Activated B cell treated with CpG ODN at 0.5 μM for 24 hours (primary cell): Measurements from ENCODE around the gene PMEPA1. TPM values are rescaled to one million over a fixed set of nuclear protein-coding genes. Genes with fewer than 3 reads are reported as not detected.

ENCODE experiments used
- ATAC-seq: fragments of 200-7000 bp; cut with Tn5 transposase; one replicate; pipeline ENCODE4 v1.10.0; 2021; ENCODE audit warnings: low read depth, mild to moderate bottlenecking, moderate library complexity
- CTCF ChIA-PET: fragments of 350-600 bp; sonication (Branson Sonifier 250); formaldehyde crosslinking; loops from one replicate; lab custom pipeline; 2021; ENCODE audit warnings: antibody characterized with exemption; lab: Charles Lee
- POLR2A ChIA-PET: fragments of 350-600 bp; sonication (Branson Sonifier 250); formaldehyde crosslinking; loops from one replicate; lab custom pipeline; 2021; ENCODE audit warnings: antibody characterized with exemption; lab: Charles Lee
- DNase-seq: peaks from one replicate; pipeline ENCODE4 v3.0.0; 2022
- H3K27ac Mint-ChIP-seq: one replicate; pipeline ENCODE4 v1.8.0; 2020; ENCODE audit warnings: mixed read lengths
- H3K27me3 Mint-ChIP-seq: one replicate; pipeline ENCODE4 v1.8.0; 2021; ENCODE audit warnings: mixed read lengths
- H3K36me3 Mint-ChIP-seq: one replicate; pipeline ENCODE4 v1.8.0; 2021; ENCODE audit warnings: low read depth, mixed read lengths
- H3K4me1 Mint-ChIP-seq: one replicate; pipeline ENCODE4 v1.8.0; 2021; ENCODE audit warnings: mixed read lengths
- H3K4me3 Mint-ChIP-seq: one replicate; pipeline ENCODE4 v1.8.0; 2020; ENCODE audit warnings: mild to moderate bottlenecking, mixed read lengths
- H3K9me3 Mint-ChIP-seq: one replicate; pipeline ENCODE4 v1.8.0; 2020; ENCODE audit warnings: mixed read lengths
- CTCF ChIP-seq: fragments of 200-600 bp; IDR thresholded peaks from one replicate; pipeline ENCODE4 v1.8.0; 2022; ENCODE audit warnings: antibody characterized with exemption, mild to moderate bottlenecking
- intact Hi-C: fragments of 100-400 bp; cut with micrococcal nuclease; formaldehyde crosslinking; loops from one replicate; pipeline ENCODE4 v1.15.1; 2024
- total RNA-seq: library from RNA; stranded (reverse); gene quantifications from 2 replicates; pipeline ENCODE4 v1.2.3, GENCODE V29; 2022

Gene PMEPA1
- total RNA-seq, 1 donor from 2014 or later: 34.8 TPM

GRCh38 chr20:57727863-57728262, 18.0 kb upstream of the PMEPA1 start:
- CTCF ChIA-PET: interaction anchor here (0.7 kb wide), 1 partner anchor 48 kb away, joined by 3 read pairs; no protein-coding TSS in a partner anchor
- TF ChIP-seq CTCF: no peak
- intact Hi-C loops: no loop called here
- ATAC-seq (no peak), DNase-seq (no peak)
- Mint-ChIP-seq H3K36me3 (no peaks in the 10 kb centered on the region), H3K27me3 (peaks cover 27% of the 10 kb centered on the region), H3K9me3 (no peaks in the 10 kb centered on the region), H3K4me1 (no peaks in the 10 kb centered on the region), H3K4me3 (no peak overlapping the region), H3K27ac (no peak overlapping the region)
- POLR2A ChIA-PET: no interaction called here

- Mint-ChIP-seq H3K4me1 (no peaks in the 10 kb centered on the region), H3K27me3 (peaks cover 27% of the 10 kb centered on the region), H3K27ac (no peak overlapping the region), H3K9me3 (no peaks in the 10 kb centered on the region), H3K36me3 (no peaks in the 10 kb centered on the region), H3K4me3 (no peak overlapping the region)
- ATAC-seq: no peak
- TF ChIP-seq CTCF: no peak
- DNase-seq: no peak
- POLR2A ChIA-PET: no interaction called here
- intact Hi-C loops: no loop called here
- CTCF ChIA-PET: no interaction called here
Measured at GRCh38 chr20:57725636-57726035, 15.8 kb upstream of the PMEPA1 start.

GRCh38 chr20:57724610-57725405, 15.0 kb upstream of the PMEPA1 start:
- Mint-ChIP-seq H3K4me1 (no peaks in the 10 kb centered on the region), H3K27ac (no peak overlapping the region), H3K9me3 (no peaks in the 10 kb centered on the region), H3K27me3 (peaks cover 27% of the 10 kb centered on the region), H3K4me3 (no peak overlapping the region), H3K36me3 (no peaks in the 10 kb centered on the region)
- intact Hi-C loops: no loop called here
- TF ChIP-seq CTCF: no peak
- ATAC-seq (no peak), DNase-seq (no peak)
- ChIA-PET POLR2A (no interaction called here), CTCF (no interaction called here)

- TF ChIP-seq CTCF: no peak
- CTCF ChIA-PET: no interaction called here
- H3K27ac Mint-ChIP-seq: no peak overlapping the region
- DNase-seq (no peak), ATAC-seq (no peak)
- peaks cover 26% of the 10 kb centered on the region for H3K27me3 Mint-ChIP-seq
- no peak overlapping the region for H3K4me3 Mint-ChIP-seq
- H3K36me3 Mint-ChIP-seq: no peaks in the 10 kb centered on the region
- peaks cover 2% of the 10 kb centered on the region for H3K4me1 Mint-ChIP-seq
- intact Hi-C loops: no loop called here
- POLR2A ChIA-PET: no interaction called here
- no peaks in the 10 kb centered on the region for H3K9me3 Mint-ChIP-seq
Measured at GRCh38 chr20:57723816-57724215, 14.0 kb upstream of the PMEPA1 start.

GRCh38 chr20:57719951-57720350, 10.1 kb upstream of the PMEPA1 start:
- Mint-ChIP-seq H3K4me3 (no peak overlapping the region), H3K27ac (no peak overlapping the region), H3K27me3 (peaks cover 11% of the 10 kb centered on the region), H3K36me3 (no peaks in the 10 kb centered on the region), H3K4me1 (peaks cover 9% of the 10 kb centered on the region), H3K9me3 (no peaks in the 10 kb centered on the region)
- ChIA-PET CTCF (no interaction called here), POLR2A (interaction anchor here (2.7 kb wide), 1 partner anchor 10 kb away, joined by 17 read pairs; the partner anchor contains the start of gene PMEPA1)
- ATAC-seq: no peak
- DNase-seq: no peak
- intact Hi-C loops: loop anchor here (2.0 kb wide), 2 partner anchors 65 to 933 kb away; no protein-coding TSS in a partner anchor
- TF ChIP-seq CTCF: no peak
